ENCODE measurements around the gene CX3CR1.
"Not testable (repeated sequence)": the region's sequence is repeated elsewhere in the genome, so short reads cannot be mapped to it uniquely, and the experiment has no call there.

CX3CR1 gene

DNA sequence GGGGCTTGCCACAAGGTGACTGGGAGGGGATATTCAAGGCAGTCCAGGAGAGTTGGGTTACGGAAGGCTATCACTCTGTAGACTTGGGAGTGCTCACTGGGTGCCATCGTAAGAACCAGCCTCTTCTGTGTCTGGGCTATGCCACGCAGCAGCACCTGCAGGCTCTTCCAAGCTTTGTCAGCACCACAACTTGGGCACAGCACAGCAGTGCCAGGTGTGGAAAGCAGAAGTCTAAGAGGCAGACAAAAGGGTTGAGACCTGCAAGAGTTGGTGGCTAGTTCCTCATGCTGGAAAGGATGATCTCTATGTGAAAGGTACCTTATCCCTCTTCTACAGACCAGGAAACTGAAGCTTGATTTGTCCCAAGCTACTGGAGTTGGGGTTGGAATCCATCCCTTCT lies 15.8 kb downstream of the CX3CR1 start:
- no peak for DNase-seq

GRCh38 chr3:39263576-39263975 lies 16.3 kb downstream of the CX3CR1 start:
- DNase-seq: no peak

DNA sequence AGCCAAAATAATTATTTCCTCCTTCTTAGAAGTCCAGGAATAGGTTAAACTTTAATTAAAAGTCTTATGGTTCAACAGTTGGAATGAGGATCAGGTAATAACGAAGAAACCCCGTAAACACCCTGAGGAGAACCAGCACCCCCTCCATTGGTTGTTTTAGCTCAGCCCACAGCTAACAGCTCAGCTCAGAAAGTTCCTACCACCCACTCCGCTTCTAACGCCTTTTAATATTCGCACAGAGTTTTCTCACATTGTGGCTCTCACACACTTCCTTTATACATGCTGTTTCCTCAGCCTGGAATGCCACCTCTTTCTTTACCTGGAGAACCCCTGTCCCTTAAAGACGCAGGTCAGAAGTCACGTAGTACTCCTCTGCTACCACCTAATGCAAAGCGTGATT lies 17.0 kb downstream of the CX3CR1 start:
- DNase-seq: no peak

GRCh38 chr3:39261726-39262125 lies 18.1 kb downstream of the CX3CR1 start:
- no peak for DNase-seq

GRCh38 chr3:39260957-39261356 lies 18.9 kb downstream of the CX3CR1 start:
- DNase-seq: peak; percentile 88

- DNase-seq: no peak
These were observed 19.5 kb downstream of the CX3CR1 start for GRCh38 chr3:39260318-39260717.

DNA sequence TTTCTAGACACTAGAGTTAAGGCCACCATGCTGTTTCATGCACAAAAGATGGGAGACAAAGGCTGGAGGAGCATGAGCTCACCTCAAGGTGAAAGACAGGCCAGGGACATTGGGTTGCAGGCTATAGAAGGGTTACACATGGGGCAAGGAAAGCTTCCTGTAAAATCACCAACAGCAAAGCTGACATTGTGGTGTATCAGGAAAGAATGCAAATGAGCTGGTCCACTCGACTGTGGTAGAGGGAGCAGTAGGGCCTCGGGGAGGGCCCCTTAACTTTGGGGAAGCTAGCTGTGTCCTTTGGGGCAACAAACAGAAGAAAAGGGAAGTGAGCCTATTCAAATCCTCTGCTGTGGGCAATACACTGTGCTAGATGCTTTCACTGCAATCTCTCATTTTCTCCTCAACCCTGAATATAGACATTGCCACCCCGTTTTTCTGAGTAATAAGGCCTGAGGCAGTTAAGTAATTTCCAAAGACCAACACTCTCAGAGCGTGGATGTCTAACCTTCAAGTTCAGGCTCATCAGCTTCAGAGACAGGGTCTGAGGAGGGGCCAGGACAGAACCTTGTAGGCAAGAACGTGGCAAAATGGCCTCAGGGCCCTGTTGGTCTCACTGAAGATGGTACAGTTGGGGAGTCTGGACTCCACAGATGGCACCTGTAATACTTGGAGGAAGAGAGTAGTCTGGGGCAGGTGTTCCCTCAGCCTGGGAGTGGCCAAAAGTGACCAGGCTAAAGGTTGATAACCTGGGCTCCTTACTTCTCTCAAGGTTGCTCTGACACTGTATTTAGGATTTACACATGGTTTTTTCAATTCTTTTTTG lies 24.1 kb downstream of the CX3CR1 start:
- no peak for DNase-seq

GRCh38 chr3:39254806-39255449 lies 24.9 kb downstream of the CX3CR1 start:
- DNase-seq: no peak

GRCh38 chr3:39251576-39251975 lies 28.3 kb downstream of the CX3CR1 start:
- no peak for DNase-seq

- DNase-seq: no peak
These were observed 29.6 kb downstream of the CX3CR1 start for GRCh38 chr3:39250116-39250747.

GRCh38 chr3:39249453-39250115 lies 30.3 kb downstream of the CX3CR1 start:
- DNase-seq: no peak

- DNase-seq: no peak
These were observed 38.3 kb downstream of the CX3CR1 start for GRCh38 chr3:39241561-39241960.

- no peak for DNase-seq
These were observed 42.8 kb downstream of the CX3CR1 start for GRCh38 chr3:39237027-39237426.

DNA sequence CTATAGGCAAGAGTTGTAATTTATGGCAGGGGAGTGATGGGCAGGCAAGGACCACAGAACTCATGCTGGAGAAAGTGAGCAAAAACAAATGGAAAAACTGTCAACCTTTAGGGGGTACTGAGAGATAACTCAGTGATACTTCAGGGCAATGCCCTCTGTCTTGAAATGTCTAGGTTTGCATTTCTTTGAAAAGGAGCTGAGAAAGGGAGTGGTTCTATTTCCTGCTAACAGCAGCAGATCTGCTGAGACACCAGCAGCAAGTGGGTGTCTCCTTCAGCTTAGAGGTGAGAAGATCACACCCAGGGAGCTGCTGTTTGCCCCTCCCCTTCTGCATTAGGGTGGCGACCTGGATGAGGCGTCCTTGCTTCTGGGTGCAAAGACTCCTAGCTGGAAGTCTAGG lies 45.2 kb downstream of the CX3CR1 start:
- DNase-seq: no peak

GRCh38 chr3:39232859-39233258 lies 47.0 kb downstream of the CX3CR1 start:
- no peak for DNase-seq

GRCh38 chr3:39230453-39230852 lies 49.4 kb downstream of the CX3CR1 start:
- DNase-seq: no peak

DNA sequence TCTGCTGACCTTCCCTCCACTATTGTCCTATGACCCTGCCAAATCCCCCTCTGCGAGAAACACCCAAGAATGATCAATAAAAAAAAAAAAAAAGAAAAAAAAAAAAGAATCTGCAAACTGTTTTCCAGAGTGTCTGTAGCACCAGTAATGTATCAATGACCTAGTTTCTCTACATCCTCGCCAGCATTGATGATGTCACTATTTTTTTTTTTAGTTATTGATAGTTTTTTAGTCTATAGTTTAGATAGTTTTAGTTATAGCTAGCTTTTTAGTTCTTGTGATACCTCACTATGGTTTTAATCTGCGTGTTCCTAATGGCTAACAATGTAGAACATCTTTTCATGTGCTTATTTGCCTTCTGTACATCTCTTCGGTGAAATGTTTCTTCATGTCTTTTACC lies 51.3 kb downstream of the CX3CR1 start:
- DNase-seq: no peak

DNA sequence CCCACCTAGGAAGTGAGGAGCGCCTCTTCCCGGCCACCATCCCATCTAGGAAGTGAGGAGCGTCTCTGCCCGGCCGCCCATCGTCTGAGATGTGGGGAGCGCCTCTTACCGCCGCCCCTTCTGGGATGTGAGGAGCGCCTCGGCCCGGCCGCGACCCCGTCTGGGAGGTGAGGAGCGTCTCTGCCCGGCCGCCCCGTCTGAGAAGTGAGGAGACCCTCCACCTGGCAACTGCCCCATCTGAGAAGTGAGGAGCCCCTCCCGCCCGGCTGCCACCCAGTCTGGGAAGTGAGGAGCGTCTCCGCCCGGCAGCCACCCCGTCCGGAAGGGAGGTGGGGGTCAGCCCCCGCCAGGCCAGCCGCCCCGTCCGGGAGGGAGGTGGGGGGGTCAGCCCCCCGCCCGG lies 52.2 kb downstream of the CX3CR1 start:
- not testable (repeated sequence) for DNase-seq

- DNase-seq: no peak
These were observed 53.6 kb downstream of the CX3CR1 start for GRCh38 chr3:39226106-39226741.

DNA sequence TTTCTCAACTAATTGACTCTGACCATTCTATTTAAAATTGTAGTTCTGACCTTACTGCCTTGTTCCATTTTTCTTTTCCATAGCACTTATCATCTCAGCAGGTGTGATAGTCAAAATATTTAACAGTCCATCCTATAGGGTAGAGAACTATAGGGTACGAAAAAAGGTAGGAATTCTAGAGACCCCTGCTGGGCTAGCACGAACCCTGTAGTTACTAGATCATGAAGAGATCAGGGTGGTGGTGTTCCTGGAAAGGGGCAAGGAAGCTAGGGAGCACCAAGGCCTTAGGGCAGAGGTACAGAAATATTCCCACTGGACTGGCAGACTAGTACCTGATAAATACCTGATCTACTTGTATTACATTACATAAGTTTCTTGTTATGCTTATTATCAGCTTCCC lies 55.5 kb downstream of the CX3CR1 start:
- no peak for DNase-seq

GRCh38 chr3:39222939-39223338 lies 56.9 kb downstream of the CX3CR1 start:
- no peak for DNase-seq

DNA sequence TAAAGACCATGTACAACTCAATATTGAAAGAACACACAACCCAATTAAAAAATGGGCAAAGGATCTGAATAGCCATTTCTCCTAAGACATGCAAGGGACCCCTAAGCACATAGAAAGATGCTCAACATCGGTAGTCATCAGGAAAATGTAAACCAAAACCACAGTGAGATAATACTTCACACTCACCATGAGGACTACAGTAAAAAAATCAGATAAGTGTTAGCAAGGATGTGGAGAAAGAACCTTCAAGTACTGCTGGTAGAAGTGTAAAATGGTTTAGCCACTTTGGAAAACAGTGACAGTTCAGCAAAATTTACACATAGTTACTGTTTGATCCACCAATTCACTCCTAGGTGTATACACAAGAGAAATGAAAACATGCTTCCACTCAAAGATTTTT lies 57.4 kb downstream of the CX3CR1 start:
- no peak for DNase-seq

- DNase-seq: no peak
These were observed 58.7 kb downstream of the CX3CR1 start for GRCh38 chr3:39221141-39221530.

Measured in NCI-H226 (cell line).